ACC112 (cell line): ENCODE results near the gene OBSCN.

Experiments
- H2AFZ ChIP-seq: fragments of 200-600 bp; sonication (generic); one replicate; pipeline ENCODE4 v1.6.0; 2017; ENCODE audit warnings: antibody characterized with exemption, low read length; ENCODE audit not compliant: unreplicated experiment
- H3K27ac ChIP-seq: fragments of 200-600 bp; sonication (generic); 2 replicates; pipeline ENCODE4 v1.5.1; 2014; ENCODE audit warnings: low read depth, mild to moderate bottlenecking, antibody characterized with exemption, low read length, moderate library complexity
- H3K27me3 ChIP-seq: fragments of 200-600 bp; sonication (generic); 2 replicates; pipeline ENCODE4 v1.6.1; 2014; ENCODE audit warnings: mild to moderate bottlenecking, antibody characterized with exemption, low read length, moderate library complexity, mixed read lengths; ENCODE audit not compliant: insufficient read depth
- H3K36me3 ChIP-seq: fragments of 200-600 bp; sonication (generic); 2 replicates; pipeline ENCODE4 v1.6.1; 2016; ENCODE audit warnings: mild to moderate bottlenecking, antibody characterized with exemption, low read length, moderate library complexity, mixed read lengths; ENCODE audit not compliant: insufficient read depth
- H3K4me1 ChIP-seq: fragments of 200-600 bp; sonication (generic); one replicate; pipeline ENCODE4 v1.6.1; 2016; ENCODE audit warnings: low read length, mixed read lengths; ENCODE audit not compliant: insufficient read depth, unreplicated experiment, control insufficient read depth
- H3K4me3 ChIP-seq: fragments of 200-600 bp; sonication (generic); 2 replicates; pipeline ENCODE4 v1.5.1; 2014; ENCODE audit warnings: mild to moderate bottlenecking, low read depth, low read length
- H3K79me2 ChIP-seq: fragments of 200-600 bp; sonication (generic); one replicate; pipeline ENCODE4 v1.6.0; 2016; ENCODE audit warnings: low read length; ENCODE audit not compliant: control insufficient read depth, unreplicated experiment, insufficient read depth

The OBSCN gene

DNA sequence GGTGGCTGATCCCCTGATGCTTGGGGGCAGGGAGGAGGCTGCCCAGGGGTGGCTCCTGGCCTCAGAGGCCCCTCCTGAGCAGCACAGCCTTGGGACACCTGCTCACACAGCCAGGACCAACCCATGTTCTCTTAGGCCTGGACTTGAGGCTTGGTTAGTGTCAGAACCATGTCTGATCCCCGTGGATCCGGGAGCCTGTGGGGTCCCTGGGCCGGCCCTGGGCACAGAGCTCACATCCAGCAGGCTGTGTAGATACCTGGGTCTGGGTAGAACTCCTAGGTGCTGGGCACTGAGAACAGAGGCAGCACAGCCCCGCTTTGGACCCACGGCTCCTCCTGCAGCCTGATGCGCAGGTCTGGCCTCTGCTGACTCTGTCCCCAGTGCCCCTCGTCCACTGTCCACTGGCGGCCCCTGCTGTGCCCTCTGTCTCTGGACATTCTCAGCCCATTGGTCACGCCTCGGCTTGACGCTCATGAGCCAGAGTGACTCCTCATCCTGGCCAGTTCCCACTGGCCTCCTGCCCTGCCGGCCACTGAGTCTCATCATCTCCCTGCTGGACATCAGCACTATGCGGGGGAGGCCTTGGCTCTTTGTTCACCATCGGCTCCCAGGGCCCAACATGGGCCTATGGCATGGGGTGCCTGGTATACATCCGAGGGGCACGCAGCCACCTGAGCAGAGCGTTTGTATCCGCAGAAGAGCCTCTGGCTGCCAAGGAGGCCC is 128.6 kb downstream of the OBSCN start:
- Histone ChIP-seq H3K79me2 (no peaks in the 10 kb centered on the region), H3K4me1 (no peaks in the 10 kb centered on the region), H3K27me3 (no peaks in the 10 kb centered on the region), H3K4me3 (no peak overlapping the region), H3K36me3 (no peaks in the 10 kb centered on the region), H3K27ac (no peak overlapping the region), H2AFZ (no peak overlapping the region)

- Histone ChIP-seq H3K27ac (no peak overlapping the region), H3K36me3 (no peaks in the 10 kb centered on the region), H3K4me1 (no peaks in the 10 kb centered on the region), H2AFZ (no peak overlapping the region), H3K79me2 (no peaks in the 10 kb centered on the region), H3K4me3 (no peak overlapping the region), H3K27me3 (no peaks in the 10 kb centered on the region)
Measured at GRCh38 chr1:228337031-228337564, 129.3 kb downstream of the OBSCN start.

DNA sequence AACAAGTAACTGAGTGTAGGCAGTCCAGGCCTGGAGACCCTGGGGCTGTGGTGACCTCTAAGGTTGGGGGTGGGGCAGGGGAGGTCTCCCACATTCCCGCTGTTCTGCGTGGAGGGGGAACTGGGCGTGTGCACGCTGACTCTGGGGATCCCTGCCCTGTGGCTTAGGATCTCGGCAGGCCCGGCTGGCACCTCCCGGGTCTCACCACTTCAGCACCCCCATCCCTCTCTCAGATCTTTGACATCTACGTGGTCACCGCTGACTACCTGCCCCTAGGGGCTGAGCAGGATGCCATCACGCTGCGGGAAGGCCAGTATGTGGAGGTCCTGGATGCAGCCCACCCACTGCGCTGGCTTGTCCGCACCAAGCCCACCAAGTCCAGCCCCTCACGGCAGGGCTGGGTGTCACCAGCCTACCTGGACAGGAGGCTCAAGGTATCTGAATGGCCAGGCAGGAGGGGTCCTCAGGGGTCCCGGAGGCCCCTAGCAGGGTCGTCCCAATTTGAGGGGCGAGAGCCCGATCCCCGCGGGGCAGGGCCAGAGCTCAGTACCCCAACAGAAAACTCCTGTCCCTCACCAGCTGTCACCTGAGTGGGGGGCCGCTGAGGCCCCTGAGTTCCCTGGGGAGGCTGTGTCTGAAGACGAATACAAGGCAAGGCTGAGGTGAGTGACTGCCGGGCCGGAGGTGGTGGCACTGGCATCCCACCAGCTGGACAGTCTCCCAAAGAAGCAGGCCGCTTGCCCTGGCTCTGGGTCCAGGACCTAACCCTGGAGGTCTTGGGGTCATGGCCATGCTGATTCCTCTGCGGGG is 130.1 kb downstream of the OBSCN start:
- Histone ChIP-seq H3K27ac (no peak overlapping the region), H3K36me3 (no peaks in the 10 kb centered on the region), H3K27me3 (no peaks in the 10 kb centered on the region), H3K4me1 (no peaks in the 10 kb centered on the region), H3K4me3 (no peak overlapping the region), H2AFZ (no peak overlapping the region), H3K79me2 (no peaks in the 10 kb centered on the region)

DNA sequence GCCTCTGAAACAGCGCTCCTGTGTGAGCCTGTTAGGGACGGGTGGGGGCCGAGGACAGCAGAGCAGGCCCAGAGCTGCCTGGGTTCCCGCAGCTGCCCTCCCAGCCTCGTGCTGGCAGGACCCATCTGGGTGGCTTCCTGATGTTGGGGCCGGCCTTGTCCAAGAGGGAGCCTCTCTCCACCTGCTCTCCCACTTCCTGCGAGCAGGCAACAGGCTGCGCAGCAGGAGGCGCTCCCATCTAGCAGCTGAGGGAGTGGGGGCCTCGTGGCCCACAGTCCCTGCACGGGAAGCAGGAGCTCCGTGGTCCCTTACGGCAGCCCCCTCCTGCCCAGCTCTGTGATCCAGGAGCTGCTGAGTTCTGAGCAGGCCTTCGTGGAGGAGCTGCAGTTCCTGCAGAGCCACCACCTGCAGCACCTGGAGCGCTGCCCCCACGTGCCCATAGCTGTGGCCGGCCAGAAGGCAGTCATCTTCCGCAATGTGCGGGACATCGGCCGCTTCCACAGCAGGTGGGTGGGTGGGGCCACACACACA is 130.7 kb downstream of the OBSCN start:
- Histone ChIP-seq H3K27ac (no peak overlapping the region), H3K36me3 (no peaks in the 10 kb centered on the region), H3K4me1 (no peaks in the 10 kb centered on the region), H3K27me3 (no peaks in the 10 kb centered on the region), H3K4me3 (no peak overlapping the region), H2AFZ (no peak overlapping the region), H3K79me2 (no peaks in the 10 kb centered on the region)

DNA sequence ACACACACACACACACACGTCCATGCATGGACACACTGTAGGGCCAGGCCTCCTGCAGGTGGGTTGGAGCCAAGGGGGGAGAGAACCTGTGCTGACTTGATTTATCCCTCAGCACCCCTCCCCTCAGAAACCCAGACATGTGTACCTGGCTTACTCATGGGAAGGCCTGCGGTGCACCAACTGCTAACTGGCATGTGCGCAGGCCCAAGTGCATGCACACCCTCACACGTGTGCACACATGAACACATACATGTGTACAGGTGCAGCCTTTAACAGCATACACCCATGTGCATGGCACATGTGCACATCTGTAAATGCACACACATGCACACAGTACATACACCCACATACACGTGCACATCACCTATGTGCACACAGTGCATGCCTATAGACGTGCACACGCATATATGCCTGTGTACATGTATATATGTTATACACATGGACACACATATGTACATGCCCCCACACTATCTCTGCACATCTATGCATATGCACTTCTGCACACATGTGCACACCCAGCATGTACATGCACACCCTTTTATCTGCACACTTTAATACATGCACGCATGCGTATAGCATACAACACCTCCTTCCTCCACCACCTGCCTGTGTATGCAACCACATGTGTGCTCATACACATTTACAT is 131.3 kb downstream of the OBSCN start:
- no peaks in the 10 kb centered on the region for H3K27me3 ChIP-seq
- H3K4me3 ChIP-seq = no peak overlapping the region
- H3K27ac ChIP-seq = no peak overlapping the region
- H3K4me1 ChIP-seq = no peaks in the 10 kb centered on the region
- H3K36me3 ChIP-seq = no peaks in the 10 kb centered on the region
- H2AFZ ChIP-seq = no peak overlapping the region
- no peaks in the 10 kb centered on the region for H3K79me2 ChIP-seq

DNA sequence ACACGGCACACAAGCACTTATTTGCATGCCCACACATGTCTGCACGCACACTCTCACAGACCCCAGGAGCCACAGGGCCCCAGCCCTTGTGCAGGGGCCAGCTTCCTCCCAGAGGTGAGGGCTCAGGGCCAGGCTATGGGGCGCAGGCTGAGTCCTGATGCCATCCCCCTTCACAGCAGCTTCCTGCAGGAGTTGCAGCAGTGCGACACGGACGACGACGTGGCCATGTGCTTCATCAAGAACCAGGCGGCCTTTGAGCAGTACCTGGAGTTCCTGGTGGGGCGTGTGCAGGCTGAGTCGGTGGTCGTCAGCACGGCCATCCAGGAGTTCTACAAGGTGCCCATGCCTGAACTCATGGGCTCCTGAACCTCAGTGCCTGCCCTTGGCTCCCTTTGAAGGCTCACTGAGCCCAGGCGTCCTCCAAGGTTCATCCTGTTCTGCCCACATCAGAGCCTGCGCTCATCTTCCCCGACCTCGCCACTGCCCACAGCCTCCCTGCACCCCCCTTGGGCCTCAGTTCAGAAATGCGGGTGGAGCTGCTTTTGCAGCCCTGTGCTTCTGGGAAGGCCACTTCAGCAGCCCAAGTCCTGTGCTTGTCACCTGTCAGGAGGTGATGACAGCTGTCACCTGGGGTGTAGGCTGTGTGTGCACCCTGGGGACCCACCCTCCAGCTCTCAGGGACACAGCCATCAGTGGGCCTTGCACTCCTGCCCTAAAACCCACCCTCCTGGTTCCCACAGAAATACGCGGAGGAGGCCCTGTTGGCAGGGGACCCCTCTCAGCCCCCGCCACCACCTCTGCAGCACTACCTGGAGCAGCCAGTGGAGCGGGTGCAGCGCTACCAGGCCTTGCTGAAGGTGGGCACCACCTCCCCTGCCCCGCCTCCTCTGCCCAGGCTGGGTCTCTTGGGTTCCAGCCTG is 132.2 kb downstream of the OBSCN start:
- Histone ChIP-seq H3K4me1 (no peaks in the 10 kb centered on the region), H3K27ac (no peak overlapping the region), H3K27me3 (no peaks in the 10 kb centered on the region), H3K4me3 (no peak overlapping the region), H3K36me3 (no peaks in the 10 kb centered on the region), H3K79me2 (no peaks in the 10 kb centered on the region), H2AFZ (no peak overlapping the region)

- H3K27ac ChIP-seq = no peak overlapping the region
- H3K27me3 ChIP-seq = no peaks in the 10 kb centered on the region
- no peak overlapping the region for H2AFZ ChIP-seq
- H3K79me2 ChIP-seq = no peaks in the 10 kb centered on the region
- H3K4me1 ChIP-seq = no peaks in the 10 kb centered on the region
- H3K36me3 ChIP-seq = no peaks in the 10 kb centered on the region
- H3K4me3 ChIP-seq = no peak overlapping the region
Measured at GRCh38 chr1:228340686-228341449, 133.0 kb downstream of the OBSCN start.

DNA sequence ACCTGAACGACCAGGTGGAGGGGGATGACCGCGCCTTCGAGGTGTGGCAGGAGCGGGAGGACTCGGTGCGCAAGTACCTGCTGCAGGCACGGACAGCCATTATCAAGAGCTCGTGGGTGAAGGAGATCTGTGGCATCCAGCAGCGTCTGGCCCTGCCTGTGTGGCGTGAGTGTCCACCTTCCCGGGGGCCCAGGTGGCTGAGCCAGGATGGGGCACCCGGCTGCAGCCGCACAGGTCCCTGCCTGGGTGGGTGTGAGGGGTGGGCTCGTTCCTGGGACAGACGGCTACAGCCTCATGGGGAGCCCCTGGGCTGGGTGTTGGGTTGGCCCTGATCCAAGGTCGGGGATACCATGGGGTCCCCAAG is 133.6 kb downstream of the OBSCN start:
- Histone ChIP-seq H3K27me3 (no peaks in the 10 kb centered on the region), H2AFZ (no peak overlapping the region), H3K27ac (no peak overlapping the region), H3K4me1 (no peaks in the 10 kb centered on the region), H3K36me3 (no peaks in the 10 kb centered on the region), H3K79me2 (no peaks in the 10 kb centered on the region), H3K4me3 (no peak overlapping the region)

DNA sequence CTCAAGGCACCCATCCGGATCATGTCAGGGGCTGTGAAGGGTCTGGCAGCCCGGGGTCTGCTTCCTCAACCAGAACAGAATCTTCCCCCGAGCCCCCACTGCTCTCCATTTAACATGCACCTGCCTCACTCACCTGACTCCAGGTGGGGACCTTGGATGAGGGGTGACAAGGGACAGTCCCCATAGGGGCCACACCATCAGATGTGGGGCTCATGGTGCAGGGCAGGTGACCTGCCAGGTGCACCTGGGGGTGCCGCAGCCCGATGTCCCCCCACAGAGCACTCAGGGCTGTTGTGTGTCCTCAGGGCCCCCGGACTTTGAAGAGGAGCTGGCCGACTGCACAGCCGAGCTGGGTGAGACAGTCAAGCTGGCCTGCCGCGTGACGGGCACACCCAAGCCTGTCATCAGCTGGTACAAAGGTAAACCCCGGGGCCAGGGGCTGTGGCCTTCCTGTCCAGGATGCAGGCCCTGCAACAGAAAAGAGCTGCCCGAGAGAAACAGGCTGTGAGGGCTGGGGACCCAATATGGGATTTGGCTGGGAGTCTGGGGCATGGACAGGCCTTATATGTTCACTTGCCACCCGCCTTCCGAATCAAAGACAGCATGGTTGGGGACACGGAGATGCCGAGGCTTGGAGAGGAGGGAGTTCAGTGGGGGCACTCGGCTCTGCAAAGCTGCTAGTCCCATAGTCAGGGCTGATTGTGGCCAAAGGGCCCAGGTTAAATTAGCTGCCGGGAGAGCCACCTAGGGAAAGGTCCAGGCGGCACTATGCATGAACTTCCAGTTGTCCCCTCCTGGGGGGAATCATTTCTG is 134.2 kb downstream of the OBSCN start:
- peaks cover 3% of the 10 kb centered on the region for H3K27me3 ChIP-seq
- no peaks in the 10 kb centered on the region for H3K79me2 ChIP-seq
- H3K27ac ChIP-seq = no peak overlapping the region
- no peaks in the 10 kb centered on the region for H3K36me3 ChIP-seq
- H2AFZ ChIP-seq = no peak overlapping the region
- H3K4me1 ChIP-seq = no peaks in the 10 kb centered on the region
- H3K4me3 ChIP-seq = no peak overlapping the region
